ENCODE measurements around the gene SNX8.

The SNX8 gene

GRCh38 chr7:2243458-2243857 is 70.8 kb downstream of the SNX8 start:
- DNase-seq = no peak

DNA sequence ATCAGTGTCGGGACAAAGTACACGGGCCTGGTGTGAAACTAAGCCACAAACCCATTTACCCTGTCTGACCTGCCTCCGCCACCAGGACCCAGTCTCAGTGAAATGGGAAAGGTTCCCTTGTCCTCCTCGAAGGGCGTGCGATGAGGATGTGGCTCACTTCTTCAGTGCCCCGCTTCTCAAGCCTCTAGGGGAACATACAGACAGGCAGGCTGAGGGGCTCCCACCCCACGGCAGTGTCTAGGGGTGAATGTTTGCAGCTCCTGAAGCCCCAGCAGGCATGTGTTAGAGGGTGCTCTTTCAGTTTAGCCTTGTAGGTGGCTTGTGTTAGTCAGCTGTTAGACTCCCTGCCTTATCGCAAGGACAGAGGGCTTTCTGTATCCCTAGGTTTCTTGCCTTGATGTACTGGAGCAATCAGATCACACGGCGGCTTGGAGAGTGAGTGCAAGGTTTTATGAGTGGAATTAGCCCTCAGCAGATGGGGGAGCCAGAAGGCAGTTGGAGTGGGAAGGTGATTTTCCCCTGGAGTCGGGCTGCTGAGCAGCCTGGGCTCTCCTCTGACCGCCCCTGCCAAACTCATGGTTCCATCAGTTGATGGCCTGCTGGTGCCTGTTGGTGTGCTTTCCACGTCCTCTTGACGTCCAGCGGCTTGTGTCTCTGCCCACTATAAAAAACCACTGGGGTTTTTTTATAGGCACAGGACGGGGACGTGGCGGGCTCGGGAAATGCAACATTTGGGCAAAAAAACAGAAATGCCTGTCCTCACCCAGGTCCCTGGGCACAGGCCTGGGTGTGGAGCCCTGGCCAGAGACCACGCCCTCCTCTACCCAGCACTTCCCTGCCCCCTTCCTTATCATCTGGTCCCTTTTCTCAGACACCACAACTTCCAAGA is 71.5 kb downstream of the SNX8 start:
- DNase-seq = no peak

DNA sequence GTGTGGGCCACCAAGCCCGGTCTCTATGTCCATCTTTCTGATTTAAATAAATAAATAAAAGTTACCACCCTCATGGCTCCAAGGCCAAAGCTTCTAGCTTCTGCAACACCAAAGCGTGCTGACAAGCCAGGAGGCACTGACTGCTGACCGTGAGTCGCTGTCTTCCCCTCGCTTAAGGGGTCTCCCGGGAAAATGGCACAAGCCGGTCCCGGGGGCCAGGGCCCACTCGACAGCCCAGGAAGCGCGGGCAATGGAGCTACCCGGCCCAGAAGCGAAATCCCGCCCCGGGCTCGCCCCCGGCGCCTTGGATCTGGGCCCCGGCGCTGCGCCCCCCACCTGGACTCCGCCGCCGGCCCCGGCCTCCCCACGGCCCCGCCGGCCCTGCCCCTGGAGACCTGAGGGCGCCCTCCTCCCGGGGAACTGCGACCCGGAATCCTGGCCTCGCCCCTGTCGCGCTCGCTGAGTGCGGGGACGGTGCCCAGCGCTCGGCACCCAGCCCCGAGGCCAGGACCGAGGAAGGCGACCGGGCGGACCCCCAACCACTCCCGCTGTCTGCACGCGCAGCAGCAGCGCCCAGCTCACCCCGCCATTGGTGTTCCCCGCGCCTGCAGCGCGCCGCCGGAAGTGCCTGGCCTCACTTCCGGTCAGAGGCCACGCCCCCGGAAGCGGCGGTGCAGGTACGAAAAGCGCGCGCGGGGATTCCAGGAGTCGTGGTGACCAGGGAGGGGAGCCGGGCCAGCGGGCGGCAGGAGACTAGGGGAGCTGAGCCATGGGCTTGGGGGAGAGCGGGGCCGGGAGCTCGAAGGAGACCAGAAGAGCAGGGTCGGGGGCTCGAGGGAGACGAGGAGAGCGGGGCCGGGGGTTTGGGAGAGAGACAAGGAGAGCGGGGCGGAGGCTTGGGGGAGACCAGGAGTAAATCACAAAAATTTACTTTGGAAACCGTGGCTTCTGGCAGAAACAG is 72.4 kb downstream of the SNX8 start, which contains the start of the genes MRM2 and NUDT1:
MRM2 (minus strand) TSS at position 626 of the 961 bp plus-strand sequence; CDS start at position 590, 36 bp downstream.
NUDT1 (plus strand) TSS at position 647 of the 961 bp plus-strand sequence. CDS start 2,349 bp downstream, outside the sequence.
- peak; percentile 41 for DNase-seq

DNA sequence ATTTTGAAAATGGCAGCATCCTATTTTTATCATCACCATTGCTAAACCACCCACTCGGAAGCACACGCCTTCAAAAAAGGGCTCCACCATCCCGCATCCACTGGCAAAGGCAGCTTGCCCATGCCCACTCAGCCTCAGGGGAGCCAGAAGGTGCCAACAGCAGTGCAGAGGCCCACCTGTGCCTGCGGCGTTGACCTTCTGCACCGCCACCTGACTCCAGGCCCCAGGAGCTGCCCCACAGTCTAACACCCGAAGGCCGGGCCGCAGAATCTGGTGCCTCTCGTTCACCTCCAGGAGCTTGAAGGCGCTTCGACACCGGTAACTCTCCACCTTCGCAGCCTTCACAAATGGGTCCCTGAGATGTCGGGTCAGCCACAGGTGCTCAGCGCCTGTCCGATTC is 75.0 kb downstream of the SNX8 start:
- DNase-seq = no peak

DNA sequence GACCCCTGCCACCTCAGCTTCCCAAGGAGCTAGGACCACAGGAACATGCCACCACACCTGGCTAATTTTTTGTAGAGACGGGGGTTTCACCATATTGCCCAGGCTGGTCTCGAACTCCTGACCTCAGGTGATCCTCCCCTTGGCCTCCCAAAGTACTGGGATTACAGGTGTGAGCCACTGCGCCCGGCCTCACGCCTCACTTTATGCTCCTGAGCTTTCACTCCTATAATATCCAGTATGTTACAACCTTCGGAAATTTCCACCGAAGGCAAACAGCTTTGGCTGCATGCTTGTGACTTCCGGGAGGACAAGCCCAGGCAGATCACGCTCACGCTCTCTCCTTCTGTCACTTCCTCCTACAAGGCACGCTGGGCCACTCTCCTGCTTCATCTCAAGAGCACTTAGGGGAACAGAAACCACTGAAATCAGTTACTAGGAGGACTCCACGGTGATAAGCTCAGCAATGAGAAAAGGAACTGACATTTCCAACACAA is 77.1 kb downstream of the SNX8 start:
- no peak for DNase-seq

DNA sequence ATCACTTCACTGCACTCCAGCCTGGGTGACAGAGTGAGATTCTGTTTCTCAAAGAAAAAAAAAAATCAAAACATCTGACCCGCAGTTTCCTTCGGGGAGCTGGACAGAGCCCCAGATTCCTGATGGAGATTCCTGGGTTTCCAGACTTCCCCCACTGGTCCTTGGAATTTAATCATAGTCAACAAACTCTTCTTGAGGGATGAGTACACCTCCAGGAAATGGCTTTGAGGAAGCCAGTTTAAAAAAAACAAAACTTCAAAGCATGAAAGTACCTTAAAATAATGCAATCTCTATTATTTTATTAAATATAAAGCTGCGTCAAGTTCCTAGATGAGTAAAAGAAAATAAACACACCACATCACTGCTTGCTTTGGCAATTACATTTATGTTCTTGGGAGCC is 80.3 kb downstream of the SNX8 start:
- no peak for DNase-seq

GRCh38 chr7:2232766-2233520 is 81.3 kb downstream of the SNX8 start, which contains the start of gene MAD1L1:
Gene MAD1L1 (minus strand): TSS chr7:2232945. CDS start chr7:2230133, 2,812 bp downstream.
- peak; percentile 91 for DNase-seq

DNA sequence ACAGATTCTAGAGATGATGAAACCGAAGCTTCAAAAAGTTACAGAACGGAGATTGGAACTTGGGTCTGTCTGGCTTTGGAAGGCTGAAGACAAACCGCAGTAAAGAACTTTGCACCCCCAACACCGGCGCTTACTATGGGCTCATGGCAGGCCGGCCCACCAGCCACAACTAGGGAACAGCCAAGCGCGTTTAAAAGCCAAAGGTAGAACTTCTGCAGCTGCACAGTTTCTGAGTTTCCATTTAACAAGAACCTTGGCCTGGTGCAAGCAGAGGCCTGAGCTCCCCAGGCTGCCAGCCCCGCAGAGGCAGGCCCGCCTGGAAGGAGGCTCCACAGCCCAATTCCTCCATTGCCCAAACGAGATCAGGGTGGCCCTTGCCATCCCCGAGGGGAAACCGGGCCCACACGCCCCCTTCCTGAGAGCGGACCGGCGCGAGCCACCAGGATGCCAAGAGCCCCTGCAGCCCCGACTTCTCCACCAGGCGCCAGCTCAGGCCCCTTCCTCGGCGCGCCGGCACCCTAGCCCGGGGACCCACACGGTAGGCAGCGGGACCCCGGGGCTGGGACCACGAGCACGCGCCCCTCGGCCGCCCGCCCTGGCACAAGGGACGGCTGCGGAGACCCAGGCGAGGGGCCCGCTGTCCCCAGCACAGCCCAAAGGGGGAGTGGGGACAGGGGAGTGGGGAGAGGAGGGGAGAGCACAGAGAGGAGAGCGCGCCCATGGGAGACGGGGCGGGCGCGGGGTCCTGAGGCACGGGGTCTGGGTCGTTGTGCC is 82.1 kb downstream of the SNX8 start:
- DNase-seq = peak; percentile 26

DNA sequence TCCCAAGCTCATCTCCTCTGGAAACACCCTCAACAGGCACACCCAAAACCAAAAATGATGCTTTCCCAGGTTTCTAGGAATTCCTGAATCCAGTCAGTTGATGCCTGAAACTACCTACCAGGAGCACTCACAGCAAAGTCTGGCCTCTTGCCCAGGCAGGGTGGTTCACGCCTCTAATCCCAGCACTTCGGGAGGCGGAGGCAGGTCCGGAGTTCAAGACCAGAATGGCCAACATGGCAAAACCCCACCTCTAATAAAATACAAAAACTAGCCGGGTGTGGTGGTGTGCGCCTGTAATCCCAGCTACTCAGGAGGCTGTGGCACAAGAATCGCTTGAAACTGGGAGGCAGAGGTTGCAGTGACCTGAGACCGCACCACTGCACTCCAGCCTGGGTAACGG is 83.4 kb downstream of the SNX8 start:
- DNase-seq = no peak

DNA sequence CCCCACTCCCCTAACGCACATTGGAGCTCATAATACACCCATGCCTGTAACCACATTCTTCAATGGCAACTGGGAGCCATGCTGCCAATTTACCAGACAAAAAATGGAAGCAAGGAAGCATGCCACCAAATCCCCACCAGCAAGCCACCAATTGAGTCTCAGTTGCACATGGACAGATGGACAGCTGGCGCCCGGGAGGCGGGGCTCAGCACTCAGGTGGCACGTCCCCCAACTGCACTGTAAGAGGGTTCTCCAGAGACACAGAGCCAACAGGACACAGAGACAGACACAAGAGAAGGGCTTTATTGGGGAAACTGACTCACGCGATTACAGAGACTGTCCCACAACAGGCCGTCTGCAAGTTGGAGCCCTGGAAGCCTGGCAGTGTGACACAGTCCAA is 84.0 kb downstream of the SNX8 start:
- no peak for DNase-seq

DNA sequence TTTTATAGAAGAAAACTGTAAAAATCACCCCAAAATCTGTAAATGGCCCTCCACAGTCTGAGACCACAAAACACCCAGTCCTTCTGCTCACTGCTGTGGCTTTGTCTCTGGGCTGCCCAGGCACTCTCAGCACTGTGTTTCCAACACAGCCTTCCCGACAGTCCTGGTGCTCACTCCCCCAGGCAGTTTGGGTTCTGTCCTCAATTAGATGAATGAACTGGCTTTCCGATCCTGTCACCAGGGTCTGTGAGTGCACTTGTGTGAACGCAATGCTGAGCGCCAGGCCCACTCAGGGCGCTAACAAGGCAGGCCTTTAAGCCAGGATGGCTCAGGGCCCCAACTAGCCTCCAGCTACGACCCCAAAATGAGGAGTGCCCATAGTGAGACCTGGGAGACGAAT is 84.8 kb downstream of the SNX8 start:
- no peak for DNase-seq

GRCh38 chr7:2228921-2229320 is 85.3 kb downstream of the SNX8 start:
- no peak for DNase-seq

DNA sequence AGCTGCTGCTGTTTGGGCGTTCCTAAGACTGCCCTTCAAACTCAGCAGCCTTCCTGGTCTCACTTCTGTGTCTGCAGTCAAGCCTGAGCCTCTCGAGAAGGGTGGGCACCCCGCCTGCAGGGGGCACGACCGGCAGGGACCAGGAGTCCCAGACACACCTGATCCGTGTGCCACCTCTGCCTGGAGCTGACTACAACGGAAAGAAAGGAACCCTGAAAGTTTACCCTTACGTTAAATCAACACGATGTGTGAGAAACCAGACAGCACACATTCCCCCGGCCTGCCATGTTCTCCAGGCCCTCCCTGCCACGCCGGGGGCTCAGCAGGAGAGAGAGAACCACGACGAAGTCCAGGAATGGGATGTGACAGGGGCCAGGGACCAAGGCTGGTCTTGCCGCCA is 86.5 kb downstream of the SNX8 start:
- DNase-seq = no peak

- no peak for DNase-seq
Observed at GRCh38 chr7:2225830-2226229, 88.4 kb downstream of the SNX8 start.

- DNase-seq = no peak
Observed at GRCh38 chr7:2225336-2225735, 88.9 kb downstream of the SNX8 start.

GRCh38 chr7:2224934-2225333 is 89.3 kb downstream of the SNX8 start:
- DNase-seq = no peak

- no peak for DNase-seq
Observed at GRCh38 chr7:2224491-2224928, 89.7 kb downstream of the SNX8 start.

DNA sequence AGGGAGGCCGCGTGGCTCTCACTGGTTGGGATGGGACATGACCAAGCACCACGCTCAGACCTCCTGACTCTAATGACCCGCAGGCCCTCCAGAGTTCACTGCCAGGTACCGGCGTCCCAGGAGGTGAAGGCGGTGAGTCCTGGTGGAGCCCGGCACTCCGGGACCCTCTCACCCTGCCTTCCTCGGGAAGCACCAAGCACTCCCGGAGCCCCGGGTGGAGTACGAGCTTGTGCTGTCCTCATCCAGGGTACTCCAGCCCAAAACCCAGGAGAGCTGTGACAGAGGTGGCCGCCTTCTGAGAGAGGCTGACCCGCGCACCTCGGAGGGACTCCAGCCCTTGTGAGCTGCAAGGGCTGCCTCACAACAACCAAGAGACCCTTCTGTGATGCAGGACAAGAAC is 90.9 kb downstream of the SNX8 start:
- no peak for DNase-seq

GRCh38 chr7:2222516-2222915 is 91.7 kb downstream of the SNX8 start:
- no peak for DNase-seq

GRCh38 chr7:2220954-2221353 is 93.3 kb downstream of the SNX8 start:
- no peak for DNase-seq

DNA sequence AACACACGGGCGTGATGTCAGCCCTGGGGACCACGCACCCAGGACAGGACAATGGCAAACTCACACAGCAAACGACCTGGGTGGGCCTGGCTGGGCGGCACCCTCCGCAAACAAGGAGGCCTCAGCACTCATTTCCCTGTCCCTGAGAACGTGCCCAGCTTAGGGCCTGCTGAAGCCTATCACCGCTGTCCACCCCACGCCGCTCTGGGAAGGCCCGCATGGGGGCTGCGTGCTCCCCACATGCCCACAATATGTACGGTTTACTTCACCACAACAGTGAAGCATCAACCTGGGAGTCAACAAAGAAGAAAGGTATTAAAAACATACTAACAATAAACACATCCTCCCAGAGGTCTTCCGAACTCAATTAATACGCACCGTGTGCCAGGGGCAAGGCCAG is 93.7 kb downstream of the SNX8 start:
- DNase-seq = no peak
